ENCODE measurements around the gene TMPRSS4. TPM values are rescaled to one million over a fixed set of nuclear protein-coding genes. Genes with fewer than 3 reads are reported as not detected.

Gene TMPRSS4
- total RNA-seq, 3 donors from 2014 or later, result 0.98 TPM; not detected in 2

GRCh38 chr11:118106789-118107335, 30.0 kb downstream of the TMPRSS4 start:
- H3K27me3 ChIP-seq, result no peaks in the 10 kb centered on the region
- no peaks in the 10 kb centered on the region for H3K36me3 ChIP-seq
- no peak for TF ChIP-seq POLR2AphosphoS5 (IDR thresholded peaks at IDR 0.05)
- TF ChIP-seq CTCF (IDR thresholded peaks at IDR 0.05), result no peak
- TF ChIP-seq POLR2A (IDR thresholded peaks at IDR 0.05), result no peak
- H3K4me1 ChIP-seq, result no peaks in the 10 kb centered on the region
- intact Hi-C loops (cut with DNase I; ENCODE audit: low total_unique reads), result no loop called here
- H3K9me3 ChIP-seq, result no peaks in the 10 kb centered on the region
- no peak overlapping the region for H3K27ac ChIP-seq
- no peak for DNase-seq (ENCODE audit: low spot score in 2 of 2)
- no peak overlapping the region for H3K4me3 ChIP-seq

DNA sequence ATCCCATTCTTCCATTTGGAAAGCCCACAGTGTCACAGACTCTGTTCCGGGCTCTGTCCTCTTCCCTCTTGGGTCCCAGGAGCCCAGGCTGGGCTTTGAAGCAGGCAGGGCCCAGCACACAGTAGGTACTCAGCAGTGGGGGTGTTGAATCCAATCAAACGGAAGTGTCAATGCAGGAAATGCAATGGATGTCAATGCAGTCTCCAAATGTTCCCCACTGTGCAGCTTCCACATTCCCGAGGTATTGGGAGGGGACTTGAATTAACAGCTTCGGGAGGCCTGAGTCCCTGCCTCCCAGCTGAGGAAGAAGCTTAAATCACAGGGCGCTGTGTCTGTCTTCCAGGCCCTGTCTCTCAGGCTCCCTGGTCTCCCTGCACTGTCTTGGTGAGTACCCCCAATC, 31.6 kb downstream of the TMPRSS4 start:
- Histone ChIP-seq H3K27ac (no peak overlapping the region), H3K36me3 (no peaks in the 10 kb centered on the region), H3K9me3 (no peaks in the 10 kb centered on the region), H3K4me1 (no peaks in the 10 kb centered on the region), H3K4me3 (no peak overlapping the region), H3K27me3 (no peaks in the 10 kb centered on the region)
- intact Hi-C loops (cut with DNase I; ENCODE audit: low total_unique reads), result no loop called here
- no peak for DNase-seq (ENCODE audit: low spot score in 2 of 2)
- TF ChIP-seq POLR2A (IDR thresholded peaks at IDR 0.05), result no peak
- no peak for TF ChIP-seq CTCF (IDR thresholded peaks at IDR 0.05)
- TF ChIP-seq POLR2AphosphoS5 (IDR thresholded peaks at IDR 0.05), result no peak

DNA sequence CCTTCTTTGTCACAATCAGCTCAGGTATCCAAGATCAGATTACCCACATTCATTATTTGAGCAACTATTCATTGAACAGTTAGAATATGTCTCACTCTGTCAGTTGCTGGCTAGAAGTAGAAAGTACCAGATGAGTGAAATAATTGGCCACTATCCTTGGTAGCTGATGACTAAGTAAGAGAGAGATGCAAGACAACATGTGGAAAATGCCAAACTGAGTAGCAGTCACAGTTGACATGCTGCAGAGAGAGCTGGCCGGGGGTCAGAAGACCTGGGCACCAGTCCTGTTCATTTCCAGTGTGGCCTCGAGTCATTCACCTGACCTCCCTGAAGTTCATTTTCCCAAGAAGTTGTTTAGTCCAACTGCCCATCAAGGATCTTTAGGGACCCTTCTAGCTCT, 32.4 kb downstream of the TMPRSS4 start:
- H3K4me3 ChIP-seq, result no peak overlapping the region
- intact Hi-C loops (cut with DNase I; ENCODE audit: low total_unique reads), result no loop called here
- no peaks in the 10 kb centered on the region for H3K36me3 ChIP-seq
- DNase-seq (ENCODE audit: low spot score in 2 of 2), result no peak
- no peaks in the 10 kb centered on the region for H3K27me3 ChIP-seq
- no peak overlapping the region for H3K27ac ChIP-seq
- H3K4me1 ChIP-seq, result no peaks in the 10 kb centered on the region
- H3K9me3 ChIP-seq, result no peaks in the 10 kb centered on the region
- no peak for TF ChIP-seq POLR2A (IDR thresholded peaks at IDR 0.05)
- no peak for TF ChIP-seq POLR2AphosphoS5 (IDR thresholded peaks at IDR 0.05)
- no peak for TF ChIP-seq CTCF (IDR thresholded peaks at IDR 0.05)

GRCh38 chr11:118111019-118111743, 34.3 kb downstream of the TMPRSS4 start:
- no peaks in the 10 kb centered on the region for H3K27me3 ChIP-seq
- no peak overlapping the region for H3K27ac ChIP-seq
- H3K4me1 ChIP-seq, result no peaks in the 10 kb centered on the region
- no peak for TF ChIP-seq POLR2A (IDR thresholded peaks at IDR 0.05)
- TF ChIP-seq POLR2AphosphoS5 (IDR thresholded peaks at IDR 0.05), result no peak
- no peak for TF ChIP-seq CTCF (IDR thresholded peaks at IDR 0.05)
- no peak for DNase-seq (ENCODE audit: low spot score in 2 of 2)
- H3K36me3 ChIP-seq, result no peaks in the 10 kb centered on the region
- H3K9me3 ChIP-seq, result no peaks in the 10 kb centered on the region
- intact Hi-C loops (cut with DNase I; ENCODE audit: low total_unique reads), result no loop called here
- H3K4me3 ChIP-seq, result no peak overlapping the region

DNA sequence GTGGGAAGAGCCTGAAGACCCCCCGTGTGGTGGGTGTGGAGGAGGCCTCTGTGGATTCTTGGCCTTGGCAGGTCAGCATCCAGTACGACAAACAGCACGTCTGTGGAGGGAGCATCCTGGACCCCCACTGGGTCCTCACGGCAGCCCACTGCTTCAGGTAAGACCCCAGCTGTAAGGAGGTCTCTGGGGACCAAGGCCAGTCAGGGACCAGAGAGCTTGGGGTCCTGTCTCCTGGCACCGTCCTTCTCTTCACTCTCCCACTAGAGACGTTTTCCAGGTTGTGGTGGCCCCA, 34.8 kb downstream of the TMPRSS4 start:
- TF ChIP-seq CTCF (IDR thresholded peaks at IDR 0.05) (no peak), POLR2A (IDR thresholded peaks at IDR 0.05) (no peak), POLR2AphosphoS5 (IDR thresholded peaks at IDR 0.05) (no peak)
- no peak overlapping the region for H3K27ac ChIP-seq
- intact Hi-C loops (cut with DNase I; ENCODE audit: low total_unique reads), result no loop called here
- no peak for DNase-seq (ENCODE audit: low spot score in 2 of 2)
- no peaks in the 10 kb centered on the region for H3K4me1 ChIP-seq
- H3K4me3 ChIP-seq, result no peak overlapping the region
- no peaks in the 10 kb centered on the region for H3K36me3 ChIP-seq
- no peaks in the 10 kb centered on the region for H3K27me3 ChIP-seq
- no peaks in the 10 kb centered on the region for H3K9me3 ChIP-seq

All from breast epithelium (tissue), 4 donors.